HCT116 (cell line): ENCODE measurements around the gene RTKN2.

Source experiments
- EZH2phosphoT487 ChIP-seq: fragments of 200-600 bp; IDR thresholded peaks from 2 replicates; pipeline ENCODE4 v1.6.1; 2018; ENCODE audit warnings: antibody characterized with exemption, borderline replicate concordance
- POLR2A ChIP-seq: IDR thresholded peaks from 2 replicates; pipeline ENCODE4 v1.7.0; 2011; ENCODE audit warnings: borderline replicate concordance; ENCODE audit not compliant: insufficient read depth, insufficient read length; ENCODE audit errors: extremely low read depth
- POLR2AphosphoS5 ChIP-seq: IDR thresholded peaks from 2 replicates; pipeline ENCODE4 v1.6.1; 2011; ENCODE audit warnings: mild to moderate bottlenecking, low read depth, low read length, moderate library complexity
- RAD21 ChIP-seq: IDR thresholded peaks from 2 replicates; pipeline ENCODE4 v1.6.1; 2012; ENCODE audit warnings: low read depth, mild to moderate bottlenecking
- YY1 ChIP-seq: IDR thresholded peaks from 2 replicates; pipeline ENCODE4 v1.6.1; 2011; ENCODE audit warnings: low read length, low read depth, moderate library complexity, mild to moderate bottlenecking; ENCODE audit not compliant: insufficient replicate concordance; ENCODE audit errors: extremely low read depth
- TF ChIP-seq, protein P1 (sequence below), 3 experiments: fragments of 200-600 bp in 1 of 3; sonication (generic) in 1 of 3; IDR thresholded peaks in 2 of 3; conservative IDR thresholded peaks in 1 of 3; 2 replicates each; pipeline ENCODE4 v1.5.1; 2012 to 2017; ENCODE audit warnings: low read depth in 2 of 3, low read length in 2 of 3, antibody characterized with exemption in 1 of 3, borderline replicate concordance in 1 of 3, control low read depth in 1 of 3, mild to moderate bottlenecking in 1 of 3, mixed read lengths in 1 of 3, mixed run types in 1 of 3, moderate library complexity in 1 of 3; ENCODE audit not compliant: insufficient read depth in 1 of 3
- TF ChIP-seq, protein P2 (sequence below): IDR thresholded peaks from 2 replicates; pipeline ENCODE4 v1.6.1; 2012

DNA sequence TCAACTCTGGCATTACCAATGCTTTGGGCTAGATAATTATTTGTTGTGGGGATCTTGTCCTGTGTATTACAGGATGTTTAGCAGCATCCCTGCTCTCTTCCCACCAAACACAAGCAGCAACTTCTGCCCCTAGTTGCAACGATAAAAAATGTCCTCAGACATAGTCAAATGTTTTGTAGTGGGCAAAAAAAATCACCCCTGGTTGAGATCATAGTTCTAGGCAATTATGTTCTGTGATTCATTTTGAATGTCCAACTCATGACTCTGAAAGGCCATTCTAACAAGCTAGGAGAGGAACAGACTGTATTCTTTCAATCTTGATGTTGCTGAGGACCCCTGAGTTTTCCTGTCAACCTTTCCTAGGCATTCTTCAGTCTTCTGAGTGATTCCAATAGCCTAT, 79.5 kb downstream of the RTKN2 start:
- TF ChIP-seq, protein P1, sequence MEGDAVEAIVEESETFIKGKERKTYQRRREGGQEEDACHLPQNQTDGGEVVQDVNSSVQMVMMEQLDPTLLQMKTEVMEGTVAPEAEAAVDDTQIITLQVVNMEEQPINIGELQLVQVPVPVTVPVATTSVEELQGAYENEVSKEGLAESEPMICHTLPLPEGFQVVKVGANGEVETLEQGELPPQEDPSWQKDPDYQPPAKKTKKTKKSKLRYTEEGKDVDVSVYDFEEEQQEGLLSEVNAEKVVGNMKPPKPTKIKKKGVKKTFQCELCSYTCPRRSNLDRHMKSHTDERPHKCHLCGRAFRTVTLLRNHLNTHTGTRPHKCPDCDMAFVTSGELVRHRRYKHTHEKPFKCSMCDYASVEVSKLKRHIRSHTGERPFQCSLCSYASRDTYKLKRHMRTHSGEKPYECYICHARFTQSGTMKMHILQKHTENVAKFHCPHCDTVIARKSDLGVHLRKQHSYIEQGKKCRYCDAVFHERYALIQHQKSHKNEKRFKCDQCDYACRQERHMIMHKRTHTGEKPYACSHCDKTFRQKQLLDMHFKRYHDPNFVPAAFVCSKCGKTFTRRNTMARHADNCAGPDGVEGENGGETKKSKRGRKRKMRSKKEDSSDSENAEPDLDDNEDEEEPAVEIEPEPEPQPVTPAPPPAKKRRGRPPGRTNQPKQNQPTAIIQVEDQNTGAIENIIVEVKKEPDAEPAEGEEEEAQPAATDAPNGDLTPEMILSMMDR (IDR thresholded peaks at IDR 0.05 in 2 of 3, conservative IDR thresholded peaks at IDR 0.05 in 1 of 3; ENCODE audit: borderline replicate concordance in 1 of 3, insufficient read depth in 1 of 3, low read depth in 2 of 3, low read length in 2 of 3) = no peak
- TF ChIP-seq EZH2phosphoT487 = no peak
- no peak for TF ChIP-seq YY1
- TF ChIP-seq POLR2AphosphoS5 = no peak
- no peak for TF ChIP-seq RAD21
- no peak for TF ChIP-seq POLR2A
- TF ChIP-seq, protein P2, sequence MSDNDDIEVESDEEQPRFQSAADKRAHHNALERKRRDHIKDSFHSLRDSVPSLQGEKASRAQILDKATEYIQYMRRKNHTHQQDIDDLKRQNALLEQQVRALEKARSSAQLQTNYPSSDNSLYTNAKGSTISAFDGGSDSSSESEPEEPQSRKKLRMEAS = no peak
